Endodermal cell (in vitro differentiated cells): Measurements from ENCODE around the gene ERAL1. TPM values are rescaled to one million over a fixed set of nuclear protein-coding genes. Genes with fewer than 3 reads are reported as not detected.
"Not testable (repeated sequence)": the region's sequence is repeated elsewhere in the genome, so short reads cannot be mapped to it uniquely, and the experiment has no call there.

ENCODE experiments used
- DNase-seq: peaks from one replicate; pipeline ENCODE4 v3.0.0-alpha.2; 2017
- H3K27ac ChIP-seq: 2 replicates; pipeline ENCODE4 v1.5.1; 2013; ENCODE audit warnings: mild to moderate bottlenecking, low read depth, low read length, moderate library complexity
- H3K27me3 ChIP-seq: 2 replicates; pipeline ENCODE4 v1.6.1; 2013; ENCODE audit warnings: mild to moderate bottlenecking, low read length, moderate library complexity; ENCODE audit not compliant: insufficient read depth, control insufficient read depth, poor library complexity, severe bottlenecking
- H3K36me3 ChIP-seq: 2 replicates; pipeline ENCODE4 v1.7.0; 2013; ENCODE audit warnings: mild to moderate bottlenecking, low read length, moderate library complexity; ENCODE audit not compliant: control insufficient read depth, insufficient read depth
- H3K4me1 ChIP-seq: one replicate; pipeline ENCODE4 v1.7.0; 2013; ENCODE audit warnings: low read length; ENCODE audit not compliant: control insufficient read depth, insufficient read depth
- H3K4me3 ChIP-seq: 2 replicates; pipeline ENCODE4 v1.5.1; 2013; ENCODE audit warnings: mild to moderate bottlenecking, low read length, moderate library complexity
- H3K9ac ChIP-seq: 2 replicates; pipeline ENCODE4 v1.6.1; 2013; ENCODE audit warnings: mild to moderate bottlenecking, low read length, moderate library complexity; ENCODE audit not compliant: poor library complexity, severe bottlenecking; ENCODE audit errors: extremely low read depth
- H3K9me3 ChIP-seq: 2 replicates; pipeline ENCODE4 v1.6.1; 2013; ENCODE audit warnings: mild to moderate bottlenecking, low read length, moderate library complexity; ENCODE audit not compliant: control insufficient read depth
- H3K27ac Mint-ChIP-seq: 2 replicates; pipeline ENCODE4 v1.8.0; 2020; ENCODE audit warnings: mixed read lengths
- H3K27me3 Mint-ChIP-seq: 2 replicates; pipeline ENCODE4 v1.8.0; 2021; ENCODE audit warnings: mild to moderate bottlenecking, mixed read lengths; ENCODE audit not compliant: insufficient read depth
- H3K36me3 Mint-ChIP-seq: 2 replicates; pipeline ENCODE4 v1.8.0; 2020; ENCODE audit warnings: low read depth, mixed read lengths
- H3K4me1 Mint-ChIP-seq: 2 replicates; pipeline ENCODE4 v1.8.0; 2020; ENCODE audit warnings: mixed read lengths
- H3K4me3 Mint-ChIP-seq: 2 replicates; pipeline ENCODE4 v1.8.0; 2020; ENCODE audit warnings: mild to moderate bottlenecking, moderate library complexity, mixed read lengths
- H3K9me3 Mint-ChIP-seq: 2 replicates; pipeline ENCODE4 v1.8.0; 2020; ENCODE audit warnings: mild to moderate bottlenecking, mixed read lengths
- CTCF ChIP-seq: fragments of 200-600 bp; sonication (generic); conservative IDR thresholded peaks from 2 replicates; pipeline ENCODE4 v1.5.0; 2021; ENCODE audit warnings: antibody characterized with exemption, mild to moderate bottlenecking
- WGBS, 2 experiments: methylation state at CpG; one replicate each; pipeline versions ENCODE4 v1.1.5 to v1.1.7; 2013; ENCODE audit warnings: missing lambda C conversion rate in 2 of 2, mixed read lengths in 1 of 2; ENCODE audit not compliant: insufficient coverage in 1 of 2, insufficient read length in 1 of 2; 5-methylcytosine and 5-hydroxymethylcytosine counted together
- total RNA-seq, 2 donors: library from RNA; stranded (reverse); fragmentation: NEBNext Ultra II Directional in 1 of 2; extraction: Animal tissue kit (Norgen Biotek cat#: 25700) in 1 of 2; gene quantifications; 2 replicates in 1 of 2; 3 replicates in 1 of 2; pipeline ENCODE4 v1.2.1, GENCODE V29; 2021

The ERAL1 gene
- total RNA-seq, 2 donors from 2014 or later: 54.2 to 60.9 TPM

GRCh38 chr17:28874750-28875149 is 19.9 kb downstream of the ERAL1 start:
- Mint-ChIP-seq H3K4me1 (peaks cover 18% of the 10 kb centered on the region), H3K27ac (no peak overlapping the region), H3K27me3 (no peaks in the 10 kb centered on the region), H3K36me3 (peaks cover 16% of the 10 kb centered on the region), H3K9me3 (peaks cover 8% of the 10 kb centered on the region), H3K4me3 (no peak overlapping the region)
- Histone ChIP-seq H3K27me3 (no peaks in the 10 kb centered on the region), H3K36me3 (peaks cover 18% of the 10 kb centered on the region), H3K9ac (no peak overlapping the region), H3K27ac (no peak overlapping the region), H3K4me3 (no peak overlapping the region), H3K4me1 (peaks cover 3% of the 10 kb centered on the region), H3K9me3 (peaks cover 4% of the 10 kb centered on the region)
- no peak for TF ChIP-seq CTCF
- DNase-seq: no peak
- 95 to 100% methylated on average over 2 to 3 of the region's 3 CpGs for WGBS, 2 experiments

- no peak for DNase-seq
- peaks cover 31% of the 10 kb centered on the region for H3K36me3 ChIP-seq
- H3K4me3 ChIP-seq: no peak overlapping the region
- no peak overlapping the region for H3K4me3 Mint-ChIP-seq
- peaks cover 3% of the 10 kb centered on the region for H3K4me1 ChIP-seq
- H3K27ac ChIP-seq: no peak overlapping the region
- peaks cover 4% of the 10 kb centered on the region for H3K9me3 ChIP-seq
- no peak for TF ChIP-seq CTCF
- WGBS, 2 experiments: 72 to 100% methylated on average over 1 of the region's 1 CpG
- no peak overlapping the region for H3K27ac Mint-ChIP-seq
- H3K9ac ChIP-seq: no peak overlapping the region
- peaks cover 8% of the 10 kb centered on the region for H3K9me3 Mint-ChIP-seq
- H3K27me3 Mint-ChIP-seq: no peaks in the 10 kb centered on the region
- H3K4me1 Mint-ChIP-seq: peaks cover 17% of the 10 kb centered on the region
- H3K36me3 Mint-ChIP-seq: peaks cover 27% of the 10 kb centered on the region
- no peaks in the 10 kb centered on the region for H3K27me3 ChIP-seq
Measured at GRCh38 chr17:28875848-28876550, 21.2 kb downstream of the ERAL1 start.

DNA sequence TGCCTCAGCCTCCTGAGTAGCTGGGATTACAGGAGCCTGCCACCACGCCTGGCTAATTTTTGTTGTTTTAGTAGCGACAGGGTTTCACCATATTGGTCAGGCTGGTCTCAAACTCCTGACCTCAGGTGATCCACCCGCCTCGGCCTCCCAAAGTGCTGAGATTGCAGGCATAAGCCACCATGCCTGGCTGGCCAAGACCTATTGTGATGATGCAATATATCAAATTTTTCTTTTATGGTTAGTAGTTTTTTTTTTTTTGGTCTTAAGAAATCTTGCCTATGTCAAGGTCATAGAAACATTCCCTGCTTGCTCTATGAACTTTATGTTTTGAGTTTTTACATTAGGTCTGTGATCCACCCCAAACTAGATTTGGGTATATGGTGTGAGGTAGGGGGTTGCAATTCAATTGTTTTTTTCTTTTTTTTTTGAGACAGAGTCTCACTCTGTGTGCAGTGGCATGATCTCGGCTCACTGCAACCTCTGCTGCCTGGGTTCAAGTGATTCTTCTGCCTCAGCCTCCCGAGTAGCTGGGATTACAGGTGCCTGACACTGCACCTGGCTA is 22.4 kb downstream of the ERAL1 start:
- peaks cover 11% of the 10 kb centered on the region for H3K4me1 Mint-ChIP-seq
- not testable (repeated sequence) for H3K9me3 Mint-ChIP-seq, H3K4me1 ChIP-seq, H3K27me3 ChIP-seq, H3K4me3 ChIP-seq, H3K9me3 ChIP-seq, H3K27me3 Mint-ChIP-seq, H3K4me3 Mint-ChIP-seq, H3K9ac ChIP-seq, DNase-seq, H3K27ac Mint-ChIP-seq, H3K27ac ChIP-seq
- WGBS, 2 experiments: 90 to 96% methylated on average over 6 of the region's 6 CpGs
- H3K36me3 Mint-ChIP-seq: peaks cover 35% of the 10 kb centered on the region
- H3K36me3 ChIP-seq: peaks cover 42% of the 10 kb centered on the region
